BE2C (cell line): ENCODE results near the gene RPS6KC1.
"Not testable (repeated sequence)": the region's sequence is repeated elsewhere in the genome, so short reads cannot be mapped to it uniquely, and the experiment has no call there.

Source experiments
- DNase-seq: peaks from one replicate; pipeline ENCODE4 v3.0.0-alpha.2; 2020
- H3K27me3 ChIP-seq: fragments of 250-450 bp; sonication (Bioruptor Pico); 2 replicates; pipeline ENCODE4 v1.5.1; 2020; ENCODE audit warnings: mild to moderate bottlenecking
- H3K36me3 ChIP-seq: fragments of 250-450 bp; sonication (Bioruptor Pico); 2 replicates; pipeline ENCODE4 v1.5.1; 2020; ENCODE audit warnings: mild to moderate bottlenecking
- H3K4me1 ChIP-seq: fragments of 250-450 bp; sonication (Bioruptor Pico); 2 replicates; pipeline ENCODE4 v1.5.1; 2020
- H3K4me3 ChIP-seq: 2 replicates; pipeline ENCODE4 v1.5.1; 2011; ENCODE audit warnings: low read depth, low read length
- H3K9me3 ChIP-seq: fragments of 250-450 bp; sonication (Bioruptor Pico); 2 replicates; pipeline ENCODE4 v1.5.1; 2020
- TF ChIP-seq, protein P1 (sequence below): IDR thresholded peaks from 2 replicates; pipeline ENCODE4 v1.5.1; 2012; ENCODE audit warnings: mild to moderate bottlenecking, low read depth, low read length

RPS6KC1 gene

GRCh38 chr1:213300433-213300832 is 249.4 kb downstream of the RPS6KC1 start:
- Histone ChIP-seq H3K36me3 (no peaks in the 10 kb centered on the region), H3K4me3 (no peak overlapping the region), H3K27me3 (no peaks in the 10 kb centered on the region), H3K9me3 (0 out of 2 replicates have a peak, but pooled peaks cover 2% of the 10 kb centered on the region), H3K4me1 (no peaks in the 10 kb centered on the region)
- TF ChIP-seq, protein P1, sequence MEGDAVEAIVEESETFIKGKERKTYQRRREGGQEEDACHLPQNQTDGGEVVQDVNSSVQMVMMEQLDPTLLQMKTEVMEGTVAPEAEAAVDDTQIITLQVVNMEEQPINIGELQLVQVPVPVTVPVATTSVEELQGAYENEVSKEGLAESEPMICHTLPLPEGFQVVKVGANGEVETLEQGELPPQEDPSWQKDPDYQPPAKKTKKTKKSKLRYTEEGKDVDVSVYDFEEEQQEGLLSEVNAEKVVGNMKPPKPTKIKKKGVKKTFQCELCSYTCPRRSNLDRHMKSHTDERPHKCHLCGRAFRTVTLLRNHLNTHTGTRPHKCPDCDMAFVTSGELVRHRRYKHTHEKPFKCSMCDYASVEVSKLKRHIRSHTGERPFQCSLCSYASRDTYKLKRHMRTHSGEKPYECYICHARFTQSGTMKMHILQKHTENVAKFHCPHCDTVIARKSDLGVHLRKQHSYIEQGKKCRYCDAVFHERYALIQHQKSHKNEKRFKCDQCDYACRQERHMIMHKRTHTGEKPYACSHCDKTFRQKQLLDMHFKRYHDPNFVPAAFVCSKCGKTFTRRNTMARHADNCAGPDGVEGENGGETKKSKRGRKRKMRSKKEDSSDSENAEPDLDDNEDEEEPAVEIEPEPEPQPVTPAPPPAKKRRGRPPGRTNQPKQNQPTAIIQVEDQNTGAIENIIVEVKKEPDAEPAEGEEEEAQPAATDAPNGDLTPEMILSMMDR: no peak
- no peak for DNase-seq

DNA sequence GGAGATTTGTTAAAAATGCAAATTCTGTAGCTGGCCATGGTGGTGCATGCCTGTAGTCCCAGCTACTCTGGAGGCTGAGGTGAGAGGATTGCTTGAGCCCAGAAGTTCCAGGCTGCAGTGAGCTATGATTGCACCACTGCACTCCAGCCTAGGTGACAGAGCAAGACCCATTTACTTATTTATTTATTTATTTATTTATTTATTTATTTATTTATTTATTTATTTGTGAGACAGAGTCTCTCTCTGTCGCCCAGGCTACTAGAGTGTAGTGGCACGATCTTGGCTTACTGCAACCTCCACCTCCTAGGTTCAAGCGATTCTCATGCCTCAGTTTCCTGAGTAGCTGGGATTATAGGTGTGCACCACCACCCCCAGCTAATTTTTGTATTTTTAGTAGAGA is 250.5 kb downstream of the RPS6KC1 start:
- not testable (repeated sequence) for H3K36me3 ChIP-seq, H3K4me3 ChIP-seq, H3K27me3 ChIP-seq, DNase-seq, H3K9me3 ChIP-seq, H3K4me1 ChIP-seq

GRCh38 chr1:213303286-213303685 is 252.2 kb downstream of the RPS6KC1 start:
- Histone ChIP-seq H3K9me3 (no peaks in the 10 kb centered on the region), H3K4me1 (no peaks in the 10 kb centered on the region), H3K4me3 (no peak overlapping the region), H3K27me3 (no peaks in the 10 kb centered on the region), H3K36me3 (no peaks in the 10 kb centered on the region)
- no peak for DNase-seq
- TF ChIP-seq, protein P1: no peak

GRCh38 chr1:213315571-213315970 is 264.5 kb downstream of the RPS6KC1 start:
- TF ChIP-seq, protein P1: no peak
- Histone ChIP-seq H3K4me1 (no peaks in the 10 kb centered on the region), H3K36me3 (no peaks in the 10 kb centered on the region), H3K4me3 (no peak overlapping the region), H3K9me3 (no peaks in the 10 kb centered on the region), H3K27me3 (no peaks in the 10 kb centered on the region)
- DNase-seq: no peak

- not testable (repeated sequence) for H3K36me3 ChIP-seq, H3K4me1 ChIP-seq, H3K9me3 ChIP-seq, H3K27me3 ChIP-seq, DNase-seq, H3K4me3 ChIP-seq
Measured at GRCh38 chr1:213318458-213318857, 267.4 kb downstream of the RPS6KC1 start.

DNA sequence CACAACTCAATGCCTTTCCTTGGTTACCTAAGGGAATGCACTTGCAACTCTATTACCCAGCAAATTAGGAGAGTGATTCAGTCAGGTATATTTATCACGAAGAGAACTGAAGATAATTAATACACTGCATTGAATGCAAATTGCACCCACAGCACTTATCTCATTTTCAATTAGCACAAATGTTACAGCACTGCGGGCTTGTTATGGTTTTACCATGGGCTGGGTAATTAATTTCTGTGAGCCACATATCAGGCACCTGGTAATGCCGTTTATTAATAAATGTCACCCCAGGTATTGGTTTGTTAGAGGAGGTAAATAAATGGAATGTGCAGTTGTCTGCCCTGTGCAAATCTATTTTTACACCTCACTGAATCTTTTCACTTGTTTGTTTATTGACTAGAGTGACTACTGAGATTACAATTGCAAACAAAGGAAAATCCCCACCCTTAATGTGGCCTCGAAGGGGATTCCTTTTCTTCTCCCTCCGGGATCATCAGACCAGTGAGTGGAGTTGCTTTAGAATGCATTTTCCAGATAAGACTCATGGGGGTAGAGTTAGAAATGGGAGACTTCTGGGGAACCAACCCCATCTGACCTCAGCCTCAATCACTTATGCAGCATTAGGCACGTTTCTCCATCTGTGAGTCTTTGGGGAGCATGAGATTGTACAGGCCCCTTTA is 269.3 kb downstream of the RPS6KC1 start:
- no peak for DNase-seq
- H3K27me3 ChIP-seq: no peaks in the 10 kb centered on the region

More for the DNA sequence above, 269.3 kb downstream of the RPS6KC1 start:
- TF ChIP-seq, protein P1: no peak
- Histone ChIP-seq H3K4me3 (no peak overlapping the region), H3K36me3 (no peaks in the 10 kb centered on the region), H3K9me3 (no peaks in the 10 kb centered on the region), H3K4me1 (no peaks in the 10 kb centered on the region)
